SK-N-SH (cell line): Measurements from ENCODE around the gene P3H4. TPM values are rescaled to one million over a fixed set of nuclear protein-coding genes. Genes with fewer than 3 reads are reported as not detected.

Source experiments
- CTCF ChIA-PET: fragments of 300-600, 350-600 bp; formaldehyde crosslinking; extraction: SDS; loops from one replicate; lab custom pipeline; 2021; lab: Yijun Ruan, JAX
- POLR2A ChIA-PET: fragments of 350-600 bp; sonication (Branson Sonifier 250); formaldehyde crosslinking; extraction: SDS; loops from one replicate; lab custom pipeline; 2020; ENCODE audit warnings: antibody characterized with exemption, inconsistent platforms; lab: Yijun Ruan, JAX
- DNase-seq: peaks from one replicate; pipeline ENCODE4 v3.0.0; 2012
- H2AFZ ChIP-seq: fragments of 200-600 bp; sonication (generic); 2 replicates; pipeline ENCODE4 v1.8.1; 2016; ENCODE audit warnings: antibody characterized with exemption, mild to moderate bottlenecking, low read depth
- H3F3A ChIP-seq: fragments of 200-600 bp; sonication (generic); replicated peaks from 2 replicates; pipeline ENCODE3; 2016; ENCODE audit warnings: antibody characterized with exemption, mild to moderate bottlenecking; ENCODE audit not compliant: insufficient read depth
- H3K27ac ChIP-seq, 2 experiments: fragments of 200-500 bp in 1 of 2; fragments of 200-600 bp in 1 of 2; sonication (Bioruptor generic) in 1 of 2; sonication (generic), shearing (Covaris generic) in 1 of 2; 2 replicates each; pipeline versions ENCODE4 v1.5.1 to v1.6.1; 2014 to 2016; ENCODE audit warnings: low read depth in 2 of 2, inconsistent platforms in 1 of 2, low read length in 1 of 2, mild to moderate bottlenecking in 1 of 2, mixed read lengths in 1 of 2
- H3K27me3 ChIP-seq: fragments of 200-600 bp; sonication (generic), shearing (Covaris generic); 2 replicates; pipeline ENCODE4 v1.6.1; 2016; ENCODE audit warnings: mixed run types; ENCODE audit not compliant: insufficient read depth
- H3K36me3 ChIP-seq, 2 experiments: fragments of 200-500 bp in 1 of 2; fragments of 200-600 bp in 1 of 2; sonication (Bioruptor generic) in 1 of 2; sonication (generic) in 1 of 2; replicated peaks in 1 of 2; 2 replicates each; pipeline versions ENCODE3 to v1.5.1; 2014 to 2016; ENCODE audit warnings: low read length in 1 of 2, mild to moderate bottlenecking in 1 of 2; ENCODE audit not compliant: insufficient read depth in 2 of 2, control insufficient read depth in 1 of 2
- H3K4me1 ChIP-seq, 2 experiments: fragments of 200-500 bp in 1 of 2; fragments of 200-600 bp in 1 of 2; sonication (Bioruptor generic) in 1 of 2; sonication (generic), shearing (Covaris generic) in 1 of 2; 2 replicates each; pipeline versions ENCODE4 v1.5.1 to v1.6.1; 2014 to 2016; ENCODE audit warnings: low read depth in 1 of 2, low read length in 1 of 2, mixed run types in 1 of 2; ENCODE audit not compliant: insufficient read depth in 2 of 2, control insufficient read depth in 1 of 2
- H3K4me2 ChIP-seq: fragments of 200-600 bp; sonication (generic), shearing (Covaris generic); 2 replicates; pipeline ENCODE4 v1.6.1; 2017; ENCODE audit warnings: mixed run types
- H3K4me3 ChIP-seq, 2 experiments: fragments of 200-500 bp in 1 of 2; fragments of 200-600 bp in 1 of 2; sonication (Bioruptor generic) in 1 of 2; sonication (generic), shearing (Covaris generic) in 1 of 2; 2 replicates each; pipeline versions ENCODE4 v1.5.1 to v1.8.1; 2014 to 2016; ENCODE audit warnings: low read depth in 2 of 2, inconsistent platforms in 1 of 2, low read length in 1 of 2, mild to moderate bottlenecking in 1 of 2, mixed read lengths in 1 of 2, moderate library complexity in 1 of 2
- H3K79me2 ChIP-seq: fragments of 200-600 bp; sonication (generic); 2 replicates; pipeline ENCODE4 v1.8.1; 2017; ENCODE audit warnings: mild to moderate bottlenecking; ENCODE audit not compliant: insufficient read depth
- H3K9ac ChIP-seq: fragments of 200-600 bp; sonication (generic); 2 replicates; pipeline ENCODE4 v1.6.1; 2017; ENCODE audit warnings: mixed run types
- H3K9me2 ChIP-seq: fragments of 200-600 bp; sonication (generic); 2 replicates; pipeline ENCODE4 v1.6.1; 2017; ENCODE audit warnings: mixed run types
- H3K9me3 ChIP-seq: fragments of 200-600 bp; sonication (generic); 2 replicates; pipeline ENCODE4 v1.6.1; 2017; ENCODE audit warnings: mixed run types, mild to moderate bottlenecking, moderate library complexity
- H4K20me1 ChIP-seq: fragments of 200-600 bp; sonication (generic); 2 replicates; pipeline ENCODE4 v1.6.1; 2017; ENCODE audit warnings: mild to moderate bottlenecking, mixed run types; ENCODE audit not compliant: insufficient read depth
- CHD2 ChIP-seq: fragments of 150-350 bp; IDR thresholded peaks from 2 replicates; pipeline ENCODE4 v1.6.1; 2018; ENCODE audit warnings: low read length; ENCODE audit not compliant: partially characterized antibody
- FOXM1 ChIP-seq: IDR thresholded peaks from 2 replicates; pipeline ENCODE4 v1.4.0; 2012; ENCODE audit warnings: low read depth, mild to moderate bottlenecking
- PBX3 ChIP-seq: IDR thresholded peaks from 2 replicates; pipeline ENCODE4; 2012
- SMC3 ChIP-seq: IDR thresholded peaks from 2 replicates; pipeline ENCODE4 v1.6.1; 2012; ENCODE audit warnings: low read depth, low read length, improper control_type of control experiment
- USF1 ChIP-seq: IDR thresholded peaks from 2 replicates; pipeline ENCODE4 v1.4.0; 2012; ENCODE audit warnings: low read depth, borderline replicate concordance
- WGBS: methylation state at CpG from one replicate; pipeline ENCODE4 v1.1.6; 2017; ENCODE audit warnings: low lambda C conversion rate; 5-methylcytosine and 5-hydroxymethylcytosine counted together
- polyA plus RNA-seq, 3 experiments: library from polyadenylated mRNA; depleted of rRNA; stranded (reverse); fragments of >200 nt; gene quantifications; 2 replicates each; pipeline ENCODE4 v1.2.3, GENCODE V29; 2012
- TF ChIP-seq, protein P1 (sequence below): IDR thresholded peaks from 2 replicates; pipeline ENCODE4 v1.6.1; 2012; ENCODE audit warnings: mild to moderate bottlenecking, low read depth, low read length, moderate library complexity
- TF ChIP-seq, protein P2 (sequence below): fragments of 200-600 bp; sonication (generic); IDR thresholded peaks from 2 replicates; pipeline ENCODE4 v1.6.1; 2017; ENCODE audit warnings: antibody characterized with exemption, mild to moderate bottlenecking, moderate library complexity

Gene P3H4
- polyA plus RNA-seq, 1 of the 3 experiments (the other 2 are of a cell fraction) = 88.3 TPM

- no peak for TF ChIP-seq USF1
Measured at GRCh38 chr17:41762841-41763240, 48.9 kb downstream of the P3H4 start (continued).

- H3K36me3 ChIP-seq = peaks cover 0 to 11% of the 10 kb centered on the region in 2 experiments
- no peaks in the 10 kb centered on the region; a peak in 1 of 4 replicates for H3K4me1 ChIP-seq
- no peak for DNase-seq
- peaks cover 3% of the 10 kb centered on the region for H3F3A ChIP-seq
- POLR2A ChIA-PET = no interaction called here
- no peak overlapping the region for H3K4me3 ChIP-seq
- H3K9me2 ChIP-seq = no peaks in the 10 kb centered on the region
- TF ChIP-seq, protein P1, sequence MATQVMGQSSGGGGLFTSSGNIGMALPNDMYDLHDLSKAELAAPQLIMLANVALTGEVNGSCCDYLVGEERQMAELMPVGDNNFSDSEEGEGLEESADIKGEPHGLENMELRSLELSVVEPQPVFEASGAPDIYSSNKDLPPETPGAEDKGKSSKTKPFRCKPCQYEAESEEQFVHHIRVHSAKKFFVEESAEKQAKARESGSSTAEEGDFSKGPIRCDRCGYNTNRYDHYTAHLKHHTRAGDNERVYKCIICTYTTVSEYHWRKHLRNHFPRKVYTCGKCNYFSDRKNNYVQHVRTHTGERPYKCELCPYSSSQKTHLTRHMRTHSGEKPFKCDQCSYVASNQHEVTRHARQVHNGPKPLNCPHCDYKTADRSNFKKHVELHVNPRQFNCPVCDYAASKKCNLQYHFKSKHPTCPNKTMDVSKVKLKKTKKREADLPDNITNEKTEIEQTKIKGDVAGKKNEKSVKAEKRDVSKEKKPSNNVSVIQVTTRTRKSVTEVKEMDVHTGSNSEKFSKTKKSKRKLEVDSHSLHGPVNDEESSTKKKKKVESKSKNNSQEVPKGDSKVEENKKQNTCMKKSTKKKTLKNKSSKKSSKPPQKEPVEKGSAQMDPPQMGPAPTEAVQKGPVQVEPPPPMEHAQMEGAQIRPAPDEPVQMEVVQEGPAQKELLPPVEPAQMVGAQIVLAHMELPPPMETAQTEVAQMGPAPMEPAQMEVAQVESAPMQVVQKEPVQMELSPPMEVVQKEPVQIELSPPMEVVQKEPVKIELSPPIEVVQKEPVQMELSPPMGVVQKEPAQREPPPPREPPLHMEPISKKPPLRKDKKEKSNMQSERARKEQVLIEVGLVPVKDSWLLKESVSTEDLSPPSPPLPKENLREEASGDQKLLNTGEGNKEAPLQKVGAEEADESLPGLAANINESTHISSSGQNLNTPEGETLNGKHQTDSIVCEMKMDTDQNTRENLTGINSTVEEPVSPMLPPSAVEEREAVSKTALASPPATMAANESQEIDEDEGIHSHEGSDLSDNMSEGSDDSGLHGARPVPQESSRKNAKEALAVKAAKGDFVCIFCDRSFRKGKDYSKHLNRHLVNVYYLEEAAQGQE = no peak
- TF ChIP-seq PBX3 (no peak), FOXM1 (no peak), SMC3 (no peak), CHD2 (no peak)
- TF ChIP-seq, protein P2, sequence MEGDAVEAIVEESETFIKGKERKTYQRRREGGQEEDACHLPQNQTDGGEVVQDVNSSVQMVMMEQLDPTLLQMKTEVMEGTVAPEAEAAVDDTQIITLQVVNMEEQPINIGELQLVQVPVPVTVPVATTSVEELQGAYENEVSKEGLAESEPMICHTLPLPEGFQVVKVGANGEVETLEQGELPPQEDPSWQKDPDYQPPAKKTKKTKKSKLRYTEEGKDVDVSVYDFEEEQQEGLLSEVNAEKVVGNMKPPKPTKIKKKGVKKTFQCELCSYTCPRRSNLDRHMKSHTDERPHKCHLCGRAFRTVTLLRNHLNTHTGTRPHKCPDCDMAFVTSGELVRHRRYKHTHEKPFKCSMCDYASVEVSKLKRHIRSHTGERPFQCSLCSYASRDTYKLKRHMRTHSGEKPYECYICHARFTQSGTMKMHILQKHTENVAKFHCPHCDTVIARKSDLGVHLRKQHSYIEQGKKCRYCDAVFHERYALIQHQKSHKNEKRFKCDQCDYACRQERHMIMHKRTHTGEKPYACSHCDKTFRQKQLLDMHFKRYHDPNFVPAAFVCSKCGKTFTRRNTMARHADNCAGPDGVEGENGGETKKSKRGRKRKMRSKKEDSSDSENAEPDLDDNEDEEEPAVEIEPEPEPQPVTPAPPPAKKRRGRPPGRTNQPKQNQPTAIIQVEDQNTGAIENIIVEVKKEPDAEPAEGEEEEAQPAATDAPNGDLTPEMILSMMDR = no peak
- H3K9ac ChIP-seq = no peak overlapping the region
- H2AFZ ChIP-seq = no peak overlapping the region
- H3K79me2 ChIP-seq = no peaks in the 10 kb centered on the region
- CTCF ChIA-PET = interaction anchor here (0.7 to 3.1 kb wide), 4 partner anchors 24 to 39 kb away, joined by 3 to 12 read pairs (median 4); partner anchors contain the start of gene JUP
- WGBS = 90% methylated on average over 6 of the region's 6 CpGs
- no peaks in the 10 kb centered on the region for H3K9me3 ChIP-seq
- H4K20me1 ChIP-seq = no peaks in the 10 kb centered on the region
- H3K27ac ChIP-seq = no peak overlapping the region
- no peaks in the 10 kb centered on the region for H3K27me3 ChIP-seq
- no peak overlapping the region for H3K4me2 ChIP-seq
Measured at GRCh38 chr17:41762391-41762790, 49.4 kb downstream of the P3H4 start.
